HepG2 (cell line): ENCODE results near the gene FBXW8. TPM values are rescaled to one million over a fixed set of nuclear protein-coding genes. Genes with fewer than 3 reads are reported as not detected.

ENCODE experiments used
- KLF6 ChIP-seq: IDR thresholded peaks from 2 replicates; pipeline ENCODE4 v1.8.0; 2016; ENCODE audit warnings: missing biosample characterization, missing genetic modification reagents
- KMT2A ChIP-seq: sonication (generic); formaldehyde crosslinking; IDR thresholded peaks from 2 replicates; pipeline ENCODE4 v1.4.0; 2020; ENCODE audit warnings: missing genetic modification reagents
- NAIF1 ChIP-seq: sonication (generic); formaldehyde crosslinking; IDR thresholded peaks from 2 replicates; pipeline ENCODE4 v1.5.0; 2020; ENCODE audit warnings: mild to moderate bottlenecking, missing genetic modification reagents, borderline replicate concordance
- PAX8 ChIP-seq: sonication (generic); formaldehyde crosslinking; IDR thresholded peaks from 2 replicates; pipeline ENCODE4 v1.8.0; 2022; ENCODE audit warnings: mild to moderate bottlenecking, missing genetic modification reagents, borderline replicate concordance
- PHB2 ChIP-seq: fragments of 450-650 bp; IDR thresholded peaks from 2 replicates; pipeline ENCODE4 v1.6.1; 2018; ENCODE audit not compliant: partially characterized antibody
- PLSCR1 ChIP-seq: sonication (generic); formaldehyde crosslinking; IDR thresholded peaks from 2 replicates; pipeline ENCODE4 v1.5.0; 2020; ENCODE audit warnings: missing genetic modification reagents, mild to moderate bottlenecking, borderline replicate concordance
- PPARG ChIP-seq: conservative IDR thresholded peaks from 2 replicates; pipeline ENCODE4 v1.6.1; 2016; ENCODE audit warnings: missing biosample characterization, missing genetic modification reagents
- REST ChIP-seq, 2 experiments: IDR thresholded peaks; 2 replicates each; pipeline ENCODE4 v1.6.1; 2011 to 2012; ENCODE audit warnings: low read length in 2 of 2, borderline replicate concordance in 1 of 2, low read depth in 1 of 2, mild to moderate bottlenecking in 1 of 2, moderate library complexity in 1 of 2
- TEAD2 ChIP-seq: sonication (generic); formaldehyde crosslinking; IDR thresholded peaks from 2 replicates; pipeline ENCODE4 v1.9.0; 2021; ENCODE audit warnings: missing genetic modification reagents
- TEF ChIP-seq: sonication (generic); formaldehyde crosslinking; IDR thresholded peaks from 2 replicates; pipeline ENCODE4 v1.5.0; 2020; ENCODE audit warnings: missing genetic modification reagents
- ZBTB49 ChIP-seq: sonication (generic); formaldehyde crosslinking; IDR thresholded peaks from 2 replicates; pipeline ENCODE4 v1.4.0; 2020; ENCODE audit warnings: missing genetic modification reagents, borderline replicate concordance
- ZNF143 ChIP-seq: sonication (generic); formaldehyde crosslinking; IDR thresholded peaks from 2 replicates; pipeline ENCODE4 v1.4.0; 2020; ENCODE audit warnings: missing genetic modification reagents
- ZNF280D ChIP-seq: sonication (generic); formaldehyde crosslinking; IDR thresholded peaks from 2 replicates; pipeline ENCODE4 v1.5.1; 2020; ENCODE audit warnings: mild to moderate bottlenecking, missing genetic modification reagents
- ZNF572 ChIP-seq: sonication (generic); formaldehyde crosslinking; IDR thresholded peaks from 2 replicates; pipeline ENCODE4 v1.5.1; 2020; ENCODE audit warnings: mild to moderate bottlenecking, missing genetic modification reagents
- ZNF670 ChIP-seq: sonication (generic); formaldehyde crosslinking; IDR thresholded peaks from 2 replicates; pipeline ENCODE4 v1.8.0; 2022; ENCODE audit warnings: mild to moderate bottlenecking, missing genetic modification reagents, borderline replicate concordance
- polyA plus RNA-seq, 8 experiments: library from polyadenylated mRNA; depleted of rRNA in 3 of 8; stranded (reverse) in 7 of 8; unstranded in 1 of 8; fragments of >200 nt; fragmentation: Illumina TruSeq in 4 of 8; extraction: Trizol in 4 of 8; gene quantifications; 2 replicates each; pipeline versions ENCODE4 v1.2.1 to v1.2.3, GENCODE V29; 2011 to 2016; ENCODE audit warnings: low read depth in 4 of 8, missing spikeins in 1 of 8, mixed read lengths in 1 of 8; ENCODE audit not compliant: insufficient read depth in 1 of 8
- total RNA-seq, 5 experiments: library from RNA; depleted of rRNA; stranded (reverse); fragments of >200 nt; fragmentation: Illumina TruSeq; extraction: Trizol; gene quantifications; 2 replicates each; pipeline ENCODE4 v1.2.3, GENCODE V29; 2016; ENCODE audit warnings: low read depth in 1 of 5
- TF ChIP-seq, protein P1 (sequence below): sonication (generic); formaldehyde crosslinking; IDR thresholded peaks from 2 replicates; pipeline ENCODE4 v1.5.1; 2020; ENCODE audit warnings: mild to moderate bottlenecking, moderate library complexity, missing genetic modification reagents

FBXW8 gene
- total and polyA plus RNA-seq, 2 of the 13 experiments (the other 11 are each of a cell fraction or from before 2014, with no cell fraction given), result 5.1 to 5.9 TPM

DNA sequence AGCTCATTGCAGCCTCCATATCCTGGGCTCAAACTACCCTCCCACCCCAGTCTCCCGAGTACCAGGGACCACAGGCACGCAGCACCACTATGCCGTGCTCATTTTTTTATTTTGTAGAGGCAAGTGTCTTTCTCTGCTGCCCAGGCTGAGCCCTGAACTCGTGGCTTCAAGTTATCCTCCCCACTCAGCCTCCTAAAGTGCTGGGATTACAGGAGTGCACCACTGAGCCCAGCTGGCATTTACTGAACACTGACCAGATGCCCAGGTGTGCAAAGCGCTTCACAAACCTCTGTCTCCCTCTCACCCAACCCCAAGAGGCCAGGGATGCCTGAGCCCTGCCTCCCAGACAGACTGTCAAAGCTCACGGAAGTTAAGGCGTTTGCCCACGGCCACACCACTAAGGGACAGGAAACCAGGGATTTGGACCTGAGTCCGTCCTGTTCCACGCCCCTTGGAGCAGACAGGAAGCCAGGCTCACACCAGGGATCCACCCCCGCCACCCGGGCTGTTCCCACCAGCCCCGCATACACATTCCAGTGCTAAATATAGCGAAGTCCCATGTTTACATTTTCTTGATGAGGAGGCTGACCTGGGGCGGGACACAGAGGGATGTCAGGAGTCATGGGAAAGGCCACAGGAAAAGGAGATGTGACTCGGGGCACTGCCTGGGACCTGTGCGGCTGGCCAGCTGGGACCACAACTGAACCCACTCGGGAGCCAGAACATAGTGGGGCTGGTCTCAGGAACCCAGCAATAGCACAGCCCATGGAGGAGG, 137.2 kb downstream of the FBXW8 start (continued):
- TF ChIP-seq, protein P1, sequence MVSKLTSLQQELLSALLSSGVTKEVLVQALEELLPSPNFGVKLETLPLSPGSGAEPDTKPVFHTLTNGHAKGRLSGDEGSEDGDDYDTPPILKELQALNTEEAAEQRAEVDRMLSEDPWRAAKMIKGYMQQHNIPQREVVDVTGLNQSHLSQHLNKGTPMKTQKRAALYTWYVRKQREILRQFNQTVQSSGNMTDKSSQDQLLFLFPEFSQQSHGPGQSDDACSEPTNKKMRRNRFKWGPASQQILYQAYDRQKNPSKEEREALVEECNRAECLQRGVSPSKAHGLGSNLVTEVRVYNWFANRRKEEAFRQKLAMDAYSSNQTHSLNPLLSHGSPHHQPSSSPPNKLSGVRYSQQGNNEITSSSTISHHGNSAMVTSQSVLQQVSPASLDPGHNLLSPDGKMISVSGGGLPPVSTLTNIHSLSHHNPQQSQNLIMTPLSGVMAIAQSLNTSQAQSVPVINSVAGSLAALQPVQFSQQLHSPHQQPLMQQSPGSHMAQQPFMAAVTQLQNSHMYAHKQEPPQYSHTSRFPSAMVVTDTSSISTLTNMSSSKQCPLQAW (CRISPR knock-in tag), result peak; percentile 94
- peak; percentile 49; the same call in 1 of the 2 replicates for TF ChIP-seq KMT2A (CRISPR knock-in tag)
- TF ChIP-seq TEF (CRISPR knock-in tag), result no peak
- TF ChIP-seq PAX8 (CRISPR knock-in tag), result no peak
- TF ChIP-seq REST (IDR thresholded peaks at IDR 0.05; ENCODE audit: borderline replicate concordance in 1 of 2, low read depth in 1 of 2, low read length in 2 of 2), result no peak
- TF ChIP-seq ZNF280D (CRISPR knock-in tag), result 0 out of 2 replicates have a peak, but pooled peaks have one; percentile 40
- TF ChIP-seq PPARG (CRISPR knock-in tag), result peak; percentile 87
- no peak for TF ChIP-seq NAIF1 (CRISPR knock-in tag)
- TF ChIP-seq PHB2, result no peak
- no peak for TF ChIP-seq ZNF572
- no peak for TF ChIP-seq TEAD2
- TF ChIP-seq ZBTB49 (CRISPR knock-in tag), result no peak
- TF ChIP-seq KLF6 (CRISPR knock-in tag), result no peak
- no peak for TF ChIP-seq ZNF670 (CRISPR knock-in tag)
- TF ChIP-seq ZNF143 (CRISPR knock-in tag), result peak; percentile 46
- no peak for TF ChIP-seq PLSCR1
